Activated naive CD4-positive, alpha-beta T cell treated with anti-CD3 and anti-CD28 coated beads for 36 hours (primary cell): Measurements from ENCODE around the gene ABCD4. TPM values are rescaled to one million over a fixed set of nuclear protein-coding genes. Genes with fewer than 3 reads are reported as not detected.
"Not testable (repeated sequence)": the region's sequence is repeated elsewhere in the genome, so short reads cannot be mapped to it uniquely, and the experiment has no call there.

ENCODE experiments used
- CTCF ChIA-PET: fragments of 350-600 bp; sonication (Branson Sonifier 250); formaldehyde crosslinking; loops from one replicate; lab custom pipeline; 2021; ENCODE audit warnings: antibody characterized with exemption; lab: Charles Lee
- DNase-seq: peaks from one replicate; pipeline ENCODE4 v3.0.0-alpha.2; 2020
- H3K27ac Mint-ChIP-seq: one replicate; pipeline ENCODE4 v1.8.0; 2021; ENCODE audit warnings: mild to moderate bottlenecking, mixed read lengths
- H3K27me3 Mint-ChIP-seq: one replicate; pipeline ENCODE4 v1.8.0; 2021; ENCODE audit warnings: low read depth, mixed read lengths
- H3K36me3 Mint-ChIP-seq: one replicate; pipeline ENCODE4 v1.8.0; 2021; ENCODE audit warnings: low read depth, mixed read lengths
- H3K4me1 Mint-ChIP-seq: one replicate; pipeline ENCODE4 v1.8.0; 2021; ENCODE audit warnings: low read depth, mixed read lengths
- H3K4me3 Mint-ChIP-seq: one replicate; pipeline ENCODE4 v1.8.0; 2021; ENCODE audit warnings: mild to moderate bottlenecking, moderate library complexity, mixed read lengths
- H3K9me3 Mint-ChIP-seq: one replicate; pipeline ENCODE4 v1.8.0; 2021; ENCODE audit warnings: mixed read lengths
- intact Hi-C: fragments of 100-400 bp; cut with micrococcal nuclease; formaldehyde crosslinking; loops from one replicate; pipeline ENCODE4 v1.15.1; 2023
- total RNA-seq, 2 experiments: library from RNA; stranded (reverse); gene quantifications; one replicate each; pipeline ENCODE4 v1.2.3, GENCODE V29; 2021

The ABCD4 gene
- 10 to 100 TPM; 41.4 to 43.9 TPM for total RNA-seq

GRCh38 chr14:74302634-74303569 is at the start of gene ABCD4:
Gene ABCD4, minus strand, starts transcription at chr14:74302934. Its CDS starts 22 bp downstream, at chr14:74302912.
- DNase-seq: peak; percentile 92
- Mint-ChIP-seq H3K27ac (peak within 1 kb of the TSS; percentile 92), H3K36me3 (peaks cover 2% of the 10 kb centered on the region), H3K4me1 (peaks cover 27% of the 10 kb centered on the region), H3K9me3 (no peaks in the 10 kb centered on the region), H3K27me3 (no peaks in the 10 kb centered on the region), H3K4me3 (peak within 1 kb of the TSS; percentile 97)
- CTCF ChIA-PET: interaction anchor here (0.7 to 1.5 kb wide), 4 partner anchors 8 to 466 kb away, joined by 3 to 5 read pairs (median 4); no protein-coding TSS in a partner anchor
- intact Hi-C loops: loop anchor here (1.0 to 2.0 kb wide), 3 partner anchors 46 to 460 kb away; partner anchors contain the start of genes ISCA2, NPC2 and YLPM1

- H3K4me1 Mint-ChIP-seq: no peaks in the 10 kb centered on the region
- H3K4me3 Mint-ChIP-seq: no peak overlapping the region
- H3K27me3 Mint-ChIP-seq: peaks cover 2% of the 10 kb centered on the region
- H3K9me3 Mint-ChIP-seq: no peaks in the 10 kb centered on the region
- DNase-seq: no peak
- CTCF ChIA-PET: interaction anchor here (1.2 to 1.3 kb wide), 2 partner anchors 10 to 13 kb away, joined by 5 read pairs; no protein-coding TSS in a partner anchor
- H3K36me3 Mint-ChIP-seq: no peaks in the 10 kb centered on the region
- no peak overlapping the region for H3K27ac Mint-ChIP-seq
- intact Hi-C loops: no loop called here
These were observed 48.2 kb upstream of the ABCD4 start for GRCh38 chr14:74350928-74351323.

GRCh38 chr14:74350211-74350927 is 47.6 kb upstream of the ABCD4 start:
- Mint-ChIP-seq H3K9me3 (no peaks in the 10 kb centered on the region), H3K27me3 (peaks cover 2% of the 10 kb centered on the region), H3K4me3 (no peak overlapping the region), H3K36me3 (no peaks in the 10 kb centered on the region), H3K4me1 (no peaks in the 10 kb centered on the region), H3K27ac (no peak overlapping the region)
- no peak for DNase-seq
- intact Hi-C loops: no loop called here
- CTCF ChIA-PET: interaction anchor here (1.2 to 1.3 kb wide), 2 partner anchors 11 to 13 kb away, joined by 5 read pairs; no protein-coding TSS in a partner anchor

GRCh38 chr14:74349757-74350156 is 47.0 kb upstream of the ABCD4 start:
- Mint-ChIP-seq H3K4me3 (no peak overlapping the region), H3K9me3 (no peaks in the 10 kb centered on the region), H3K27me3 (peaks cover 2% of the 10 kb centered on the region), H3K36me3 (no peaks in the 10 kb centered on the region), H3K4me1 (no peaks in the 10 kb centered on the region), H3K27ac (no peak overlapping the region)
- intact Hi-C loops: no loop called here
- CTCF ChIA-PET: no interaction called here
- DNase-seq: no peak

GRCh38 chr14:74348735-74349463 is 46.2 kb upstream of the ABCD4 start:
- Mint-ChIP-seq H3K4me3 (no peak overlapping the region), H3K27me3 (peaks cover 2% of the 10 kb centered on the region), H3K36me3 (no peaks in the 10 kb centered on the region), H3K4me1 (no peaks in the 10 kb centered on the region), H3K27ac (no peak overlapping the region), H3K9me3 (no peaks in the 10 kb centered on the region)
- intact Hi-C loops: no loop called here
- no peak for DNase-seq
- CTCF ChIA-PET: no interaction called here

- Mint-ChIP-seq H3K27ac (no peak within 1 kb of the TSS), H3K9me3 (no peaks in the 10 kb centered on the region), H3K27me3 (peaks cover 2% of the 10 kb centered on the region), H3K4me3 (no peak within 1 kb of the TSS), H3K36me3 (no peaks in the 10 kb centered on the region), H3K4me1 (no peaks in the 10 kb centered on the region)
- CTCF ChIA-PET: no interaction called here
- no peak for DNase-seq
- intact Hi-C loops: no loop called here
These were observed 45.6 kb upstream of the ABCD4 start, which contains the start of gene VRTN for GRCh38 chr14:74348241-74348734. Gene VRTN, plus strand, starts transcription at chr14:74348471. Its CDS starts 8,313 bp downstream, at chr14:74356784.

- no peak overlapping the region for H3K4me3 Mint-ChIP-seq
- peaks cover 2% of the 10 kb centered on the region for H3K27me3 Mint-ChIP-seq
- H3K27ac Mint-ChIP-seq: no peak overlapping the region
- DNase-seq: no peak
- intact Hi-C loops: no loop called here
- no peaks in the 10 kb centered on the region for H3K4me1 Mint-ChIP-seq
- no peaks in the 10 kb centered on the region for H3K36me3 Mint-ChIP-seq
- no peaks in the 10 kb centered on the region for H3K9me3 Mint-ChIP-seq
- CTCF ChIA-PET: no interaction called here
These were observed 45.0 kb upstream of the ABCD4 start for GRCh38 chr14:74347795-74348100.

- Mint-ChIP-seq H3K9me3 (no peaks in the 10 kb centered on the region), H3K27me3 (peaks cover 2% of the 10 kb centered on the region), H3K36me3 (no peaks in the 10 kb centered on the region), H3K27ac (no peak overlapping the region), H3K4me1 (no peaks in the 10 kb centered on the region), H3K4me3 (no peak overlapping the region)
- CTCF ChIA-PET: no interaction called here
- intact Hi-C loops: no loop called here
- no peak for DNase-seq
These were observed 44.5 kb upstream of the ABCD4 start for GRCh38 chr14:74347097-74347794.

- no peak overlapping the region for H3K4me3 Mint-ChIP-seq
- no peak overlapping the region for H3K27ac Mint-ChIP-seq
- CTCF ChIA-PET: interaction anchor here (0.6 kb wide), 2 partner anchors 56 to 744 kb away, joined by 4 read pairs; no protein-coding TSS in a partner anchor
- H3K36me3 Mint-ChIP-seq: no peaks in the 10 kb centered on the region
- H3K4me1 Mint-ChIP-seq: no peaks in the 10 kb centered on the region
- no peaks in the 10 kb centered on the region for H3K9me3 Mint-ChIP-seq
- peaks cover 2% of the 10 kb centered on the region for H3K27me3 Mint-ChIP-seq
- intact Hi-C loops: no loop called here
- no peak for DNase-seq
These were observed 43.6 kb upstream of the ABCD4 start for GRCh38 chr14:74346341-74346740.

- intact Hi-C loops: no loop called here
- CTCF ChIA-PET: no interaction called here
- H3K4me1 Mint-ChIP-seq: no peaks in the 10 kb centered on the region
- H3K4me3 Mint-ChIP-seq: no peak overlapping the region
- peaks cover 2% of the 10 kb centered on the region for H3K27me3 Mint-ChIP-seq
- no peak overlapping the region for H3K27ac Mint-ChIP-seq
- DNase-seq: no peak
- H3K9me3 Mint-ChIP-seq: no peaks in the 10 kb centered on the region
- H3K36me3 Mint-ChIP-seq: no peaks in the 10 kb centered on the region
These were observed 31.2 kb upstream of the ABCD4 start for GRCh38 chr14:74333909-74334308.

- H3K4me3 Mint-ChIP-seq, H3K36me3 Mint-ChIP-seq, H3K4me1 Mint-ChIP-seq, H3K9me3 Mint-ChIP-seq, H3K27me3 Mint-ChIP-seq, H3K27ac Mint-ChIP-seq, intact Hi-C loops, DNase-seq: not testable (repeated sequence)
- CTCF ChIA-PET: interaction anchor here (0.8 kb wide), 1 partner anchor 205 kb away, joined by 3 read pairs; no protein-coding TSS in a partner anchor
These were observed 27.3 kb upstream of the ABCD4 start for GRCh38 chr14:74329950-74330552.
